ENCODE results near the gene ZBTB46. TPM values are rescaled to one million over a fixed set of nuclear protein-coding genes. Genes with fewer than 3 reads are reported as not detected.

The ZBTB46 gene
- polyA plus RNA-seq, 1 experiment, result 2.0 TPM

DNA sequence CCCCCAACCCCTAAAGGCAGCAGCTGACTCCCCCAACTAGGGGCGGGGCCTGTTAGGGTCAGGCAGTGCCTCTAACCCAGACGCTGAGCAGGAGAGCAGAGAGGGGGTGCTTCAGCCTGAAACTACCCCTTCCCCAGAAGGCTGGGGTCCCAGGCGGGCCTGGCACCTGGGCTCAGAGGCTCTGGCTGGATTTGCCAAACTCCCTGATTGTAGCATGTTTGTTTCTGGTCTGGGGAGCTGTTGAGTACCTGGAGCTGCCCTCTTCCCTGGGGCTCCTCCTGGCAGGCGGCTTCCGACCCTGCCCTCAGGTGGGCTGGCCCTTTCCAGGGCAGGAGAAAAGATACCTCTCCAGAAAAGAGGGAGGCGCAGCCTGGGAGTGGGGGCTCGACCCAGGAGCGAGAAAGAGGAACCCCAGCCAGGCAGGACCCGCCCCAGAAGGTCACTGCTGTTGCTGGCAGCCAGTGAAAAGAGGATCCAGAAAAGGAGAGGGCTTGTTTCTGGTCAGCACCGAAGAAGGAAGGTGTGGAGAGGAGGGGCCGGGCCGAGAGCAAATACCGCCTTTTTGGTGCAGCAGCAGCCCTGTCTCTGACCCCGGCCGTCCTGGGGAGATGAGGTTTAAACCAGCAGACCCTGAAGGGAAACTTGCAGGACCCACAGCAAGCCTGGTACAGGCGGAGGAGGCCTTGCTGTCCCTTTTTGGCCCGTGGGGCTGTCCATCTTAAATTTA lies 29.4 kb upstream of the ZBTB46 start:
- peaks cover 2% of the 10 kb centered on the region; the same call in 1 of the 2 replicates for H3K9me3 ChIP-seq (ENCODE audit: control insufficient read depth, insufficient read depth, low read length)
- DNase-seq (ENCODE audit: low read depth, low spot score), result no peak
- CTCF ChIA-PET, result no interaction called here
- POLR2A ChIA-PET, result no interaction called here
- H3K27me3 ChIP-seq (ENCODE audit: control insufficient read depth, insufficient read depth, low read length), result no peaks in the 10 kb centered on the region
- TF ChIP-seq, protein P1, sequence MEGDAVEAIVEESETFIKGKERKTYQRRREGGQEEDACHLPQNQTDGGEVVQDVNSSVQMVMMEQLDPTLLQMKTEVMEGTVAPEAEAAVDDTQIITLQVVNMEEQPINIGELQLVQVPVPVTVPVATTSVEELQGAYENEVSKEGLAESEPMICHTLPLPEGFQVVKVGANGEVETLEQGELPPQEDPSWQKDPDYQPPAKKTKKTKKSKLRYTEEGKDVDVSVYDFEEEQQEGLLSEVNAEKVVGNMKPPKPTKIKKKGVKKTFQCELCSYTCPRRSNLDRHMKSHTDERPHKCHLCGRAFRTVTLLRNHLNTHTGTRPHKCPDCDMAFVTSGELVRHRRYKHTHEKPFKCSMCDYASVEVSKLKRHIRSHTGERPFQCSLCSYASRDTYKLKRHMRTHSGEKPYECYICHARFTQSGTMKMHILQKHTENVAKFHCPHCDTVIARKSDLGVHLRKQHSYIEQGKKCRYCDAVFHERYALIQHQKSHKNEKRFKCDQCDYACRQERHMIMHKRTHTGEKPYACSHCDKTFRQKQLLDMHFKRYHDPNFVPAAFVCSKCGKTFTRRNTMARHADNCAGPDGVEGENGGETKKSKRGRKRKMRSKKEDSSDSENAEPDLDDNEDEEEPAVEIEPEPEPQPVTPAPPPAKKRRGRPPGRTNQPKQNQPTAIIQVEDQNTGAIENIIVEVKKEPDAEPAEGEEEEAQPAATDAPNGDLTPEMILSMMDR (IDR thresholded peaks at IDR 0.05; ENCODE audit: low read depth, low read length), result no peak
- H3K4me3 ChIP-seq (ENCODE audit: low read depth, low read length), result no peak overlapping the region
- H3K27ac ChIP-seq (ENCODE audit: low read depth, low read length), result no peak overlapping the region

DNA sequence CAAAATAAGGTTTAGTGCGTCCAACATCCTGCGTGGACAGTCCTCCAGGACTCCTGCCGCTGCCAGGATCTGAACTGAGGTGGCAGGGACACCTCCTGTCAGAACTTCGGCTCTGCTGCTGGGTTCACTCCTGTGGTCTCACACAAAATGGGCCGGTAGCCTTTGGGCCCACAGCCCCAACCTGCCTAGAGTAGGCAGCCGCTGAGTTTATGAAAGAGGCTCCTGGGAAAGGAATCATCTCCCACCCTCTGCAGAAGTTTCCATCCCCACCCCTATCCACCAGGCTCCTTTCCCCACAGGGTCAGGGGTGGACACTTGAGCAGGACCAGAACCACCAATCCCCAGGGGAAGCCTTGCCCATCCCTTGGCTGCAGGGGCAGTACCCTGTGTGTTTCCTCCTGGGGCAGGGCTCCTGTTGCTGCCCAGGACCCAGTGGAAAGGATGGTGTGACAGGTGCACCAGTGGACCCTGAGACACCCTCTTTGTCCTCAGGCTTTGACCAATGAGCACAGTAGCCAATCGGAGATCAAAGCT lies 28.2 kb upstream of the ZBTB46 start:
- Histone ChIP-seq H3K27ac (ENCODE audit: low read depth, low read length) (peak overlapping the region; percentile 31), H3K4me3 (ENCODE audit: low read depth, low read length) (no peak overlapping the region), H3K9me3 (ENCODE audit: control insufficient read depth, insufficient read depth, low read length) (no peaks in the 10 kb centered on the region; the same call in 1 of the 2 replicates), H3K27me3 (ENCODE audit: control insufficient read depth, insufficient read depth, low read length) (no peaks in the 10 kb centered on the region)
- TF ChIP-seq, protein P1 (IDR thresholded peaks at IDR 0.05; ENCODE audit: low read depth, low read length), result no peak
- no peak for DNase-seq (ENCODE audit: low read depth, low spot score)
- CTCF ChIA-PET, result interaction anchor here (0.7 to 1.0 kb wide), 3 partner anchors 12 to 84 kb away, joined by 3 to 4 read pairs (median 3); no protein-coding TSS in a partner anchor
- POLR2A ChIA-PET, result interaction anchor here (0.6 to 1.4 kb wide), 2 partner anchors 9 to 12 kb away, joined by 3 to 4 read pairs; no protein-coding TSS in a partner anchor

DNA sequence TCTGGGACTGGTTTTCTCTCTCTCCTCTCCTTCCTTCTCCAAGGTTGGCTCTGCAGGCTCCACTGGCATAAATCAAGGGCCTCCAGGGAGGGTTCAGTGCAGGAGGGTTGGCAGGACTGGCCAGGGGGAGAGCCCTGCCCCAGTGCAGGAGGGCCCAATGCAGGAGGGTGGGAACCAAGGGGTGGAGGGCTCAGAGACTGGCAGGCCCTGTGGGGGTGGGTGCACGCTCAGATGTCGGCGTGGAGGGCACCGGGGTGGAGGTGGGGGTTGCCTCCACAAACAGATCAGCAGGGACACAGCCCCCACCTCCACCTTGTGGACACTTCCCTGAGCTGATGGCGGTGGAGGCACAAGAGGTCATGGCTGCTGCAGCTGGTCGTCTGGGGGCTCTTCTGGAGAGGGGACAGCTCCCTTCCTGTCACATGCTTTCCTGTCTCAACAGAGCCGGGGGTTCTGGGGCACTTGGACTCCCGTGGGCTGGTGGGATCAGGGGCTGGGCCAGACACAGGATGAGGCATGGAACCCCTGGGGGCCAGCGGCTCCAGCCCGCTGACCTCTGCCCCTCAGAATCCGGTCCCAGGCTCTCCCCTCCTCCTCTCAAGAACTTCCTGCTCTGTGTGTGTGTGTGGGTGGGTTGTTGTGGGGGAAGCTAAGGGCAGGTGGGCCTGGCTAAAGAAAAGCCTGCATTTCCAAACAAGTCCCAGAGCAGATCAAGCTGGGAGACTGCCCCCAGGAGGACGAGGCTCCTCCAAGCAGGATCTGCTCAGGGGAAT lies 27.5 kb upstream of the ZBTB46 start:
- CTCF ChIA-PET, result interaction anchor here (0.7 to 1.0 kb wide), 4 partner anchors 11 to 176 kb away, joined by 3 to 4 read pairs (median 3); no protein-coding TSS in a partner anchor
- H3K9me3 ChIP-seq (ENCODE audit: control insufficient read depth, insufficient read depth, low read length), result no peaks in the 10 kb centered on the region; the same call in 1 of the 2 replicates
- H3K4me3 ChIP-seq (ENCODE audit: low read depth, low read length), result no peak overlapping the region
- peak; percentile 33 for DNase-seq (ENCODE audit: low read depth, low spot score)
- TF ChIP-seq, protein P1 (IDR thresholded peaks at IDR 0.05; ENCODE audit: low read depth, low read length), result peak; percentile 63
- H3K27ac ChIP-seq (ENCODE audit: low read depth, low read length), result peak overlapping the region; percentile 47
- POLR2A ChIA-PET, result interaction anchor here (0.6 to 1.4 kb wide), 2 partner anchors 9 to 12 kb away, joined by 3 to 4 read pairs; no protein-coding TSS in a partner anchor
- H3K27me3 ChIP-seq (ENCODE audit: control insufficient read depth, insufficient read depth, low read length), result no peaks in the 10 kb centered on the region

DNA sequence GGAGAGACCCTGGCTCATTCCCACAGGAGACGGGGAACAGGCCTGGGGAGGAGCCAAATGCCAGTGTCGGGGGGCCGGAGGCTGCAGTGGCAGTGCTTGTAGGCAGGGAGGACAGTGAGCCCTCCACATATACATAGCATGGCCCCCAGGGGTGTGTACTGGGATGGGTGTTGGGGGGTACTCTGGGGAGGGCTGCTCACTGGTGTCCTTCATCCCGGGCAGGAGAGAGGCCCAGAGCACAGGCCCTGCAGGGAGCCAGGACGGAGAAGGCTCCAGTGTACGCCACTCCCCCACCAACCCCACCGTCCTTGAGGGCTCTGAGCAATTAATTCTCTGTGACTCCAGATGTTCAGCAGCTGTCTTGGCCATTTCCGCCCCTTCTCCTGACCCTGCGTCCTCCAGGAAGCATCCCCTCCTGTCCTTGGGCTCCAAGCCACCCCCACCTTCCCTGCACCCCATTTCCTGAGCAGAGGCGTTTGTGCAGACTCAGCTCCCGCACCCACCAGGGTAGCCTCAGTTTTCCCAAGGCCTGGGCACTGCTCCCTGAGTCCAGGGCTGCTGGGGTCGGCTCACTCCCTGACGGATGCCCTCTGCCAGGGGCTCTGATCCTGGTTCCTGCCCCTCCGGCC lies 26.8 kb upstream of the ZBTB46 start:
- CTCF ChIA-PET, result interaction anchor here (0.8 to 1.0 kb wide), 2 partner anchors 83 to 175 kb away, joined by 3 read pairs; no protein-coding TSS in a partner anchor
- Histone ChIP-seq H3K27ac (ENCODE audit: low read depth, low read length) (peak overlapping the region; percentile 21), H3K27me3 (ENCODE audit: control insufficient read depth, insufficient read depth, low read length) (no peaks in the 10 kb centered on the region), H3K9me3 (ENCODE audit: control insufficient read depth, insufficient read depth, low read length) (no peaks in the 10 kb centered on the region; the same call in 1 of the 2 replicates), H3K4me3 (ENCODE audit: low read depth, low read length) (no peak overlapping the region)
- TF ChIP-seq, protein P1 (IDR thresholded peaks at IDR 0.05; ENCODE audit: low read depth, low read length), result no peak
- no peak for DNase-seq (ENCODE audit: low read depth, low spot score)
- POLR2A ChIA-PET, result interaction anchor here (0.5 to 1.4 kb wide), 2 partner anchors 11 to 19 kb away, joined by 3 to 4 read pairs; no protein-coding TSS in a partner anchor
